BE2C (cell line): ENCODE results near the gene STUM.

Experiments used
- DNase-seq: peaks from one replicate; pipeline ENCODE4 v3.0.0-alpha.2; 2020
- H3K27me3 ChIP-seq: fragments of 250-450 bp; sonication (Bioruptor Pico); 2 replicates; pipeline ENCODE4 v1.5.1; 2020; ENCODE audit warnings: mild to moderate bottlenecking
- H3K36me3 ChIP-seq: fragments of 250-450 bp; sonication (Bioruptor Pico); 2 replicates; pipeline ENCODE4 v1.5.1; 2020; ENCODE audit warnings: mild to moderate bottlenecking
- H3K4me1 ChIP-seq: fragments of 250-450 bp; sonication (Bioruptor Pico); 2 replicates; pipeline ENCODE4 v1.5.1; 2020
- H3K4me3 ChIP-seq: 2 replicates; pipeline ENCODE4 v1.5.1; 2011; ENCODE audit warnings: low read depth, low read length
- H3K9me3 ChIP-seq: fragments of 250-450 bp; sonication (Bioruptor Pico); 2 replicates; pipeline ENCODE4 v1.5.1; 2020
- CTCF ChIP-seq: IDR thresholded peaks from 2 replicates; pipeline ENCODE4 v1.5.1; 2012; ENCODE audit warnings: mild to moderate bottlenecking, low read depth, low read length

STUM gene

GRCh38 chr1:226655251-226656163, 106.9 kb downstream of the STUM start:
- DNase-seq, result no peak
- no peaks in the 10 kb centered on the region for H3K27me3 ChIP-seq
- H3K4me3 ChIP-seq, result no peak overlapping the region
- no peaks in the 10 kb centered on the region for H3K9me3 ChIP-seq
- no peak for TF ChIP-seq CTCF
- peaks cover 22% of the 10 kb centered on the region for H3K4me1 ChIP-seq
- H3K36me3 ChIP-seq, result no peaks in the 10 kb centered on the region

- DNase-seq, result no peak
- Histone ChIP-seq H3K4me1 (peaks cover 22% of the 10 kb centered on the region), H3K4me3 (no peak overlapping the region), H3K9me3 (no peaks in the 10 kb centered on the region), H3K27me3 (no peaks in the 10 kb centered on the region), H3K36me3 (no peaks in the 10 kb centered on the region)
- no peak for TF ChIP-seq CTCF
These were observed 107.6 kb downstream of the STUM start for GRCh38 chr1:226656201-226656600.

- Histone ChIP-seq H3K4me1 (peaks cover 24% of the 10 kb centered on the region), H3K9me3 (no peaks in the 10 kb centered on the region), H3K27me3 (no peaks in the 10 kb centered on the region), H3K4me3 (no peak overlapping the region), H3K36me3 (no peaks in the 10 kb centered on the region)
- no peak for TF ChIP-seq CTCF
- peak; percentile 56 for DNase-seq
These were observed 108.2 kb downstream of the STUM start for GRCh38 chr1:226656601-226657277.

- peaks cover 34% of the 10 kb centered on the region for H3K4me1 ChIP-seq
- H3K27me3 ChIP-seq, result no peaks in the 10 kb centered on the region
- DNase-seq, result no peak
- TF ChIP-seq CTCF, result no peak
- H3K4me3 ChIP-seq, result no peak overlapping the region
- no peaks in the 10 kb centered on the region for H3K36me3 ChIP-seq
- no peaks in the 10 kb centered on the region for H3K9me3 ChIP-seq
These were observed 109.5 kb downstream of the STUM start for GRCh38 chr1:226657895-226658545.

- H3K36me3 ChIP-seq, result no peaks in the 10 kb centered on the region
- no peak for TF ChIP-seq CTCF
- H3K4me1 ChIP-seq, result peaks cover 40% of the 10 kb centered on the region
- H3K9me3 ChIP-seq, result no peaks in the 10 kb centered on the region
- no peak for DNase-seq
- H3K27me3 ChIP-seq, result no peaks in the 10 kb centered on the region
- H3K4me3 ChIP-seq, result no peak overlapping the region
These were observed 110.1 kb downstream of the STUM start for GRCh38 chr1:226658546-226659125.
